ENCODE data around the gene OR11H6. TPM values are rescaled to one million over a fixed set of nuclear protein-coding genes. Genes with fewer than 3 reads are reported as not detected.
"Not testable (repeated sequence)": the region's sequence is repeated elsewhere in the genome, so short reads cannot be mapped to it uniquely, and the experiment has no call there.

OR11H6 gene
- total RNA-seq, 2 donors from 2014 or later: not detected

DNA sequence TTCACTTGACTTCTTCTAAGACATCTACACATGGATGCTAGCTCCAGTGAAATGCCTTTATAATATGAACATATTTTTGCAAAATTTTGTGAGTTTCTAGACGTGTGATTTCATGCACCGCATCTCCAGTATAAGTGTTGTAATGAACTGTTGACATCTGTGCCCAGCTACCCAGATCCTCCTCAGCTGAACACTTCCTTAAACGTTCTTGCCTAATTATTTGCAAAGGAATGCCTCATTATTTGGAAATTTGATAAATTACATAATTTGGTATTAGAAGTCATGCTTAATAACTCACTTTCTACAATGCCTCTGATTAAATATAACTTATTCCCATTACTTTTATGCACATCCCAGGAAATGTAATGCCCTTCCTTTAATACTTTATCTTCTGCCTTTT lies 18.8 kb upstream of the OR11H6 start:
- Mint-ChIP-seq H3K36me3 (ENCODE audit: low read depth) (no peaks in the 10 kb centered on the region), H3K27me3 (peaks cover 9% of the 10 kb centered on the region), H3K27ac (no peak overlapping the region), H3K4me3 (no peak overlapping the region), H3K4me1 (no peaks in the 10 kb centered on the region), H3K9me3 (no peaks in the 10 kb centered on the region)
- ATAC-seq (replicated peaks): no peak

DNA sequence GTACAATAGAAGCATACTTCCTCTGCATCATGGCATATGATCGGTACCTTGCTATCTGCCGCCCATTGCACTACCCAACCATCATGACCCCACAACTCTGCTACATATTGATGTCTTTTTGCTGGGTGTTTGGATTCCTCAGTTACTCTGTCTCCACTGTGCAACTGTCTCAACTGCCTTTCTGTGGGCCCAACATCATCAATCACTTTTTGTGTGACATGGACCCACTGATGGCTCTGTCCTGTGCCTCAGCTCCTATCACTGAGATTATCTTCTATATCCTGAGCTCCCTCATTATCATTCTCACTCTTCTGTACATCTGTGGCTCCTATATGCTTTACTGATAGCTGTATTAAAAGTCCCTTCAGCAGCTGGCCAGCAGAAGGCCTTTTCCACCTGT lies 13.9 kb upstream of the OR11H6 start:
- Mint-ChIP-seq H3K9me3 (no peaks in the 10 kb centered on the region), H3K4me1 (no peaks in the 10 kb centered on the region), H3K36me3 (ENCODE audit: low read depth) (no peaks in the 10 kb centered on the region), H3K4me3 (no peak overlapping the region), H3K27ac (no peak overlapping the region), H3K27me3 (peaks cover 4% of the 10 kb centered on the region)
- no peak for ATAC-seq (replicated peaks)

DNA sequence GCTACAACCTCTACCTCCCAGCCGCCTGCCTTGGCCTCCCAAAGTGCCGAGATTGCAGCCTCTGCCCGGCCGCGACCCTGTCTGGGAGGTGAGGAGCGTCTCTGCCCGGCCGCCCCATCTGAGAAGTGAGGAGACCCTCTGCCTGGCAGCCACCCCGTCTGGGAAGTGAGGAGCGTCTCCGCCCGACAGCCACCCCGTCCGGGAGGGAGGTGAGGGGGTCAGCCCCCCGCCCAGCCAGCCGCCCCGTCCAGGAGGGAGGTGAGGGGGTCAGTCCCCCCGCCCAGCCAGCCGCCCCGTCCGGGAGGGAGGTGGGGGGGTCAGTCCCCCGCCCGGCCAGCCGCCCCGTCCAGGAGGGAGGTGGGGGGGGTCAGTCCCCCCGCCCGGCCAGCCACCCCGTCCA lies 11.1 kb upstream of the OR11H6 start:
- not testable (repeated sequence) for H3K9me3 Mint-ChIP-seq; H3K36me3 Mint-ChIP-seq (ENCODE audit: low read depth); H3K27ac Mint-ChIP-seq; H3K4me1 Mint-ChIP-seq; H3K27me3 Mint-ChIP-seq; ATAC-seq (replicated peaks); H3K4me3 Mint-ChIP-seq

DNA sequence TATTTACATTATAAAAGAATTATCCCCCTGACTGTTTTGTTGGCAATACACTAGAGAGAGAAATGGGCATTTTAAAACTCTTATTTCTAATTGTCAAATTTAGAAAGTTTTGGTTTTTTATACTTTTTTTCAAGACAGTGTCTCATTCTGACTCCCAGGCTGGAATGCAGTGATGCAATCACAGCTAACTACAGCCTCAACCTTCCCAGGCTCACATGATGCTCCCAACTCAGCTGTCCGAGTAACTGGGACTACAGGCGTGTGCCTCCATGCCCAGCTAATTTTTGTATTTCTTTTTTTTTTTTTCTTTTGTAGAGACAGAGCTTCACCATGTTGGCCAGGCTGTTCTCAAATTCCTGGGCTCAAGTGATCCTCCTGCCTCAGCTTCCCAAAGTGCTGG lies 8.3 kb upstream of the OR11H6 start:
- no peaks in the 10 kb centered on the region for H3K9me3 Mint-ChIP-seq
- H3K36me3 Mint-ChIP-seq (ENCODE audit: low read depth): no peaks in the 10 kb centered on the region
- H3K4me1 Mint-ChIP-seq: no peaks in the 10 kb centered on the region
- no peak for ATAC-seq (replicated peaks)
- no peak overlapping the region for H3K4me3 Mint-ChIP-seq
- no peak overlapping the region for H3K27ac Mint-ChIP-seq
- H3K27me3 Mint-ChIP-seq: no peaks in the 10 kb centered on the region

DNA sequence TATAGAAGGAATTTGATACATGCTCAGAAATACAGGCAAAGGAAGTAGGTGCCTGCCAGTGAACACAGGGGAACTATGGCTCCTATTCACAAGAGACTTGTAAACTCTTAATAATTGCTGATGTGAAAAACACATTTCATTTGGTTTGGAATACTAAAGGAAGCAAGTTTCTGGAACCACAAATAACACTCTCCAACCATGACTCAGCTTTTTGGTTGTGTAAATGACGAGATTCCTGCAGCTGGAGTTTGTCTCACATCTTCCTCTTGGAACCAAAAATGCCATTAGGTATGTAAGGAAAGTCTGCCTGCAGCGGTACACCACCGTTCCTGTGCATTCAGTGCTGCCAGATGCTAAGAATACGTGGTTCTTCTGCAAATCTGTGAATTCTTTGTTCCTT lies 4.5 kb upstream of the OR11H6 start:
- H3K36me3 Mint-ChIP-seq (ENCODE audit: low read depth): no peaks in the 10 kb centered on the region
- no peak for ATAC-seq (replicated peaks)
- no peak overlapping the region for H3K27ac Mint-ChIP-seq
- no peaks in the 10 kb centered on the region for H3K9me3 Mint-ChIP-seq
- H3K27me3 Mint-ChIP-seq: peaks cover 8% of the 10 kb centered on the region
- H3K4me1 Mint-ChIP-seq: no peaks in the 10 kb centered on the region
- no peak overlapping the region for H3K4me3 Mint-ChIP-seq

DNA sequence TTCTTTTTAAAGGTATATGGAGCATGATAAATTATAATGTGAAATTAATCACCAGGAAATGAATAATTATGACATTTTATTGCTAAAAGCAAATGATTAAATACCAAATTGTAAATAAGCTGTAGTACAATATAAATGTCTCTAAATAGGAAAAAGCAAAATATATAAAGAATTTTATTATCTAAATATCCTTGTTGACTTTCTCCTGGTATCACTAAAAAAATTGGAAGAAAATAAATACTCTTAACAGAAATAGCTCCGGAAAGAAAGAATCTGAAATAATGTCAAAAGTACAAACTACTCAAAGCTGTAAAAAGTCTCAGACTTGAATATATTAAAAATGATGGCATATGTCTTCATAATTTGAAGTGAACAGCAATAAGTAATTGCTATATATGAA lies 5.2 kb downstream of the OR11H6 start, which contains the start of gene OR11H7:
Gene OR11H7, plus strand, starts transcription at position 301 of the 400 bp plus-strand sequence.
- Mint-ChIP-seq H3K9me3 (no peaks in the 10 kb centered on the region), H3K27me3 (peaks cover 11% of the 10 kb centered on the region), H3K4me1 (no peaks in the 10 kb centered on the region), H3K36me3 (ENCODE audit: low read depth) (no peaks in the 10 kb centered on the region), H3K4me3 (no peak within 1 kb of the TSS), H3K27ac (no peak within 1 kb of the TSS)
- ATAC-seq (replicated peaks): no peak

DNA sequence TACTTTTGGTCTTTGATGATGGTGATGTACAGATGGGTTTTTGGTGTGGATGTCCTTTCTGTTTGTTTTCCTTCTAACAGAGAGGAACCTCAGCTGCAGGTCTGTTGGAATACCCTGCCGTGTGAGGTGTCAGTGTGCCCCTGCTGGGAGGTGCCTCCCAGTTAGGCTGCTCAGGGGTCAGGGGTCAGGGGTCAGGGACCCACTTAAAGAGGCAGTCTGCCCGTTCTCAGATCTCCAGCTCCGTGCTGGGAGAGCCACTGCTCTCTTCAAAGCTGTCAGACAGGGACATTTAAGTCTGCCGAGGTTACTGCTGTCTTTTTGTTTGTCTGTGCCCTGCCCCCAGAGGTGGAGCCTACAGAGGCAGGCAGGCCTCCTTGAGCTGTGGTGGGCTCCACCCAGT lies 11.9 kb downstream of the OR11H6 start:
- H3K4me3 Mint-ChIP-seq; H3K4me1 Mint-ChIP-seq; ATAC-seq (replicated peaks); H3K9me3 Mint-ChIP-seq; H3K27me3 Mint-ChIP-seq; H3K36me3 Mint-ChIP-seq (ENCODE audit: low read depth); H3K27ac Mint-ChIP-seq: not testable (repeated sequence)

DNA sequence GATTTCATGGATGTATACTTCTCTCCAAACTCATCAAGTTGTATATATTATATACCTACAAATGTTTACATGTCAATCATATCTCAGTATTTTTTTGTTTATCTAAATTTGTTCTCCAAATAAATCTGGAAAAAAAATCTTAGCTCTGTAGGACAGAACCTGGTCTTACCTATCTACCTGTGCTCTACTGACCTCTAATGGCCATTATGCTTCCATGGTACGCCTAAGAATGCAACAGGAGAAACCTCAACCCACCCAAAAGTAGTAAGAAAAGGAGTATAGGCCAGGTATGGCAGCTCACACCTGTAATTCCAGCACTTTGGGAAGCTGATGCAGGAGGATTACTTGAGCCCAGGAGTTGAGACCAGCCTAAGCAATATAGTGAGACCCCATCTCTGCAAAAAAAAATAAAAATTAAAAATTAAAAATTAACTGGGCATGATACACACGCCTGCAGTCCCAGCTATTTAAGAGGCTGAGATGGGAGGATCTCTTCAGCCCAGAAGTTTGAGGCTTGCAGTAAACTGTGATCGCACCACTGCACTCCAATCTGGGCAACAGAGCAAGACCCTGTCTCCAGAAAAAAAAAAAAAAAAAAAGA lies 24.2 kb downstream of the OR11H6 start:
- Mint-ChIP-seq H3K9me3 (peaks cover 5% of the 10 kb centered on the region), H3K27ac (no peak overlapping the region), H3K4me3 (no peak overlapping the region), H3K4me1 (no peaks in the 10 kb centered on the region), H3K27me3 (no peaks in the 10 kb centered on the region), H3K36me3 (ENCODE audit: low read depth) (no peaks in the 10 kb centered on the region)
- ATAC-seq (replicated peaks): no peak

DNA sequence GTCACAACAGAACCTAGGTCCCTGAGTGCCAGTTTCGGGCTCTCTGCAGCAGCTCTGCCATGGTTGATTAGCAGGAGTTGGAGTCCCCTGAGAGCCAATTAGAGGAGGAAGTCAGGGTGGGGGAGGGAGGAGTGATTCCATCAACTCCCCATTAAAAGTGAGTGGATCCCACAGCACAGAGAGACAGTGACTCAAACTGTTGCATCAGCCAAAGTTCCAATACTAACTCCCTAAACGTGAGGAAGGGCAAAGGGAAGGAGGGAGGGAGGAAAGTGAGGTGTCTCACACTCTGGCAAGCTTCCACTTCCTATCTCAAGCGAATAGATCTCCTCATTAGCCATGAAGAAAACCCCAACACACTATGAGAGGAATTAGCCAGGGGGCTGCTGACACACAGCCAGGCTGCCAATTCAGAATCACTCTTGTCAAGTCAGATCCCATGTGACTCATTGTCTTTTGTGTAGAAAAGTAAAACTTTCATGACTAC lies 39.2 kb downstream of the OR11H6 start:
- no peak for ATAC-seq (replicated peaks)
- Mint-ChIP-seq H3K36me3 (ENCODE audit: low read depth) (no peaks in the 10 kb centered on the region), H3K4me3 (no peak overlapping the region), H3K27me3 (no peaks in the 10 kb centered on the region), H3K9me3 (no peaks in the 10 kb centered on the region), H3K27ac (no peak overlapping the region), H3K4me1 (no peaks in the 10 kb centered on the region)

DNA sequence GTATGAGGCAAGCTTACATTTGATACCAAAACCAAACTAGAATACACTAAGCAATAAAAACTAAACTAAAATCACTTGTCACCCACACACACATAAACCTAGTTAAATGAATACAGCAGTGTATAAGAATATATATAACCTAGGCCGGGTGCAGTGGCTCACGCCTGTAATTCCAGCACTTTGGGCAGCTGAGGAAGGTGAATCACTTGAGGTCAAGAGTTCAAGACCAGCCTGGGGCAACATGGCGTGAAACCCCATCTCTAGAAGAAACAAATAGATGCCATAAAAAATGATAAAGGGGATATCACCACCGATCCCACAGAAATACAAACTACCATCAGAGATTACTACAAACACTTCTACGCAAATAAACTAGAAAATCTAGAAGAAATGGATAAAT lies 40.9 kb downstream of the OR11H6 start:
- H3K4me1 Mint-ChIP-seq; H3K27me3 Mint-ChIP-seq; H3K36me3 Mint-ChIP-seq (ENCODE audit: low read depth); H3K9me3 Mint-ChIP-seq; H3K27ac Mint-ChIP-seq; ATAC-seq (replicated peaks); H3K4me3 Mint-ChIP-seq: not testable (repeated sequence)

DNA sequence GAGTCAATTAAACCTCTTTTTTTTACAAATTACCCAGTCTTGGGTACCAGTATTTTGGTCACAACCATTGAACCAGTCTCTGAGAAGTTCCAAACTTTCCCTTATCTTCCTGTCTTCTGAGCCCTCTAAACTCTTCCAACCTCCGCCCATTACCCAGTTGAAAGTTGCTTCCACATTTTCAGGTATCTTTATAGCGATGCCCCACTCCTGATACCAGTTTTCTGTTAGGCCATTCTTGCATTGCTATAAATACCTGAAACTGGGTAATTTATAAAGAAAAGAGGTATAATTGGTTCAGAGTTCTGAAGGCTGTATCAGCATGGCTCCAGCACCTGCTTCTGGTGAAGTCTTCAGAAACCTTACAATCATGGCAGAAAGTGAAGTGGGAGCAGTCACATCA lies 50.6 kb downstream of the OR11H6 start:
- H3K9me3 Mint-ChIP-seq: peaks cover 19% of the 10 kb centered on the region
- peaks cover 6% of the 10 kb centered on the region for H3K36me3 Mint-ChIP-seq (ENCODE audit: low read depth)
- H3K27ac Mint-ChIP-seq: no peak overlapping the region
- ATAC-seq (replicated peaks): no peak
- H3K27me3 Mint-ChIP-seq: no peaks in the 10 kb centered on the region
- no peak overlapping the region for H3K4me3 Mint-ChIP-seq
- no peaks in the 10 kb centered on the region for H3K4me1 Mint-ChIP-seq

Other genes starting within 250 kb of the OR11H6 start
- gene OR4K15, start 248.1 kb upstream of the OR11H6 start, total RNA-seq: not detected
- not detected for gene OR4Q2, start 221.5 kb upstream of the OR11H6 start, total RNA-seq
- gene OR4K14, start 204.4 kb upstream of the OR11H6 start, total RNA-seq: not detected
- gene OR4K13, start 187.7 kb upstream of the OR11H6 start, total RNA-seq: not detected
- not detected for gene OR4L1, start 163.7 kb upstream of the OR11H6 start, total RNA-seq
- not detected for gene OR4K17, start 113.0 kb upstream of the OR11H6 start, total RNA-seq
- gene OR4N5, start 84.9 kb upstream of the OR11H6 start, total RNA-seq: not detected
- not detected for gene OR11G2, start 32.8 kb upstream of the OR11H6 start, total RNA-seq
- gene OR11H7, start 5.3 kb downstream of the OR11H6 start, total RNA-seq: not detected
- not detected for gene OR11H4, start 15.6 kb downstream of the OR11H6 start, total RNA-seq
- gene TTC5, start 82.2 kb downstream of the OR11H6 start, total RNA-seq: 10 to 100 TPM in 1 of 2 donors, 1 to 10 TPM in 1; 6.9 to 18.0 TPM
- 10 to 100 TPM; 53.5 to 93.4 TPM for gene CCNB1IP1, start 109.6 kb downstream of the OR11H6 start, total RNA-seq
- gene PARP2, start 119.9 kb downstream of the OR11H6 start, total RNA-seq: 10 to 100 TPM; 35.2 to 65.3 TPM
- gene TEP1, start 189.8 kb downstream of the OR11H6 start, total RNA-seq: 10 to 100 TPM; 36.6 to 86.1 TPM
- under 1 TPM; 0.04 to 0.11 TPM for gene KLHL33, start 212.5 kb downstream of the OR11H6 start, total RNA-seq
- 10 to 100 TPM; 40.5 to 42.3 TPM for gene OSGEP, start 231.1 kb downstream of the OR11H6 start, total RNA-seq
- 100 to 1,000 TPM; 151 to 224 TPM for gene APEX1, start 231.5 kb downstream of the OR11H6 start, total RNA-seq
- gene PIP4P1, start 237.7 kb downstream of the OR11H6 start, total RNA-seq: 10 to 100 TPM; 23.1 to 27.4 TPM
- 100 to 1,000 TPM; 135 to 231 TPM for gene PNP, start 245.7 kb downstream of the OR11H6 start, total RNA-seq